T-cell (primary cell): Measurements from ENCODE around the gene AADAT. TPM values are rescaled to one million over a fixed set of nuclear protein-coding genes. Genes with fewer than 3 reads are reported as not detected.
A peak's percentile ranks its signal among the peaks of the same experiment; 100 is the strongest.

ENCODE experiments used
- ATAC-seq, 4 experiments: fragments of 200-7000 bp in 3 of 4; fragments of 150-1000 bp in 1 of 4; cut with Tn5 transposase; replicated peaks in 1 of 4; 1 replicate in 3 of 4; 2 replicates in 1 of 4; pipeline ENCODE4 v1.10.0; 2021; ENCODE audit warnings: moderate library complexity in 3 of 4, mild to moderate bottlenecking in 2 of 4, moderate number of reproducible peaks in 1 of 4
- CTCF ChIA-PET, 2 donors: fragments of 300-600 bp; sonication (Branson Sonifier 250); formaldehyde crosslinking; loops; one replicate each; lab custom pipeline; 2022; ENCODE audit warnings: antibody characterized with exemption in 2 of 2; lab: Charles Lee
- POLR2A ChIA-PET, 2 donors: fragments of 300-600 bp; sonication (Branson Sonifier 250); formaldehyde crosslinking; loops; one replicate each; lab custom pipeline; 2022; ENCODE audit warnings: antibody characterized with exemption in 2 of 2; lab: Charles Lee
- DNase-seq, 35 experiments: peaks; one replicate each; pipeline versions ENCODE4 v3.0.0 to v3.0.0-alpha.2; 2013 to 2023
- H3K27ac ChIP-seq: one replicate; pipeline ENCODE4 v1.5.1; 2013; ENCODE audit warnings: low read length
- H3K27me3 ChIP-seq, 2 experiments: replicated peaks in 1 of 2; 1 replicate in 1 of 2; 2 replicates in 1 of 2; pipeline versions ENCODE4 v1.6.1 to v1.7.0; 2013; ENCODE audit warnings: low read length in 1 of 2, mixed read lengths in 1 of 2; ENCODE audit not compliant: control insufficient read depth in 2 of 2, insufficient read depth in 2 of 2; ENCODE audit errors: extremely low read depth in 1 of 2
- H3K36me3 ChIP-seq, 2 donors: 1 replicate in 1 of 2; 2 replicates in 1 of 2; pipeline versions ENCODE4 v1.6.1 to v1.7.0; 2013; ENCODE audit warnings: low read length in 1 of 2; ENCODE audit not compliant: control insufficient read depth in 2 of 2, insufficient read depth in 1 of 2; ENCODE audit errors: extremely low read depth in 1 of 2
- H3K4me1 ChIP-seq, 2 experiments: 1 replicate in 1 of 2; 2 replicates in 1 of 2; pipeline versions ENCODE4 v1.6.1 to v1.7.0; 2013; ENCODE audit warnings: low read length in 2 of 2, mixed read lengths in 1 of 2; ENCODE audit not compliant: insufficient read depth in 2 of 2, control insufficient read depth in 1 of 2; ENCODE audit errors: extremely low read depth in 1 of 2
- H3K4me3 ChIP-seq, 2 donors: 1 replicate in 1 of 2; 2 replicates in 1 of 2; pipeline versions ENCODE4 v1.5.1 to v1.7.0; 2013; ENCODE audit warnings: mild to moderate bottlenecking in 2 of 2, low read length in 1 of 2, moderate library complexity in 1 of 2; ENCODE audit not compliant: control insufficient read depth in 1 of 2; ENCODE audit errors: extremely low read depth in 1 of 2
- H3K9me3 ChIP-seq: 2 replicates; pipeline ENCODE4 v1.7.0; 2013
- H3K27ac Mint-ChIP-seq, 2 donors: one replicate each; pipeline ENCODE4 v1.8.0; 2020 to 2021; ENCODE audit warnings: mild to moderate bottlenecking in 2 of 2, mixed read lengths in 2 of 2
- H3K27me3 Mint-ChIP-seq, 2 donors: one replicate each; pipeline ENCODE4 v1.8.0; 2021 to 2022; ENCODE audit warnings: mixed read lengths in 2 of 2
- H3K36me3 Mint-ChIP-seq: one replicate; pipeline ENCODE4 v1.8.0; 2021; ENCODE audit warnings: mixed read lengths
- H3K4me1 Mint-ChIP-seq, 3 donors: one replicate each; pipeline ENCODE4 v1.8.0; 2020 to 2022; ENCODE audit warnings: mixed read lengths in 3 of 3, mild to moderate bottlenecking in 1 of 3
- H3K4me3 Mint-ChIP-seq, 3 donors: one replicate each; pipeline ENCODE4 v1.8.0; 2020 to 2022; ENCODE audit warnings: mild to moderate bottlenecking in 3 of 3, mixed read lengths in 3 of 3, moderate library complexity in 3 of 3
- H3K9me3 Mint-ChIP-seq, 3 donors: one replicate each; pipeline ENCODE4 v1.8.0; 2020 to 2022; ENCODE audit warnings: mixed read lengths in 3 of 3
- WGBS: methylation state at CpG from one replicate; pipeline ENCODE4 v1.1.5; 2013; ENCODE audit warnings: missing lambda C conversion rate; ENCODE audit not compliant: insufficient coverage; 5-methylcytosine and 5-hydroxymethylcytosine counted together
- total RNA-seq, 35 experiments: library from RNA in 6 of 35; stranded (reverse) in 6 of 35; fragments of 120-200 nt in 1 of 35; gene quantifications; one replicate each; pipeline versions ENCODE4 v1.2.1 to v1.2.4 and lab custom pipeline; 2013 to 2026

Gene AADAT
- total RNA-seq, 5 donors from 2014 or later (not counting 1 experiment from before 2014, with no cell fraction given) = not detected

DNA sequence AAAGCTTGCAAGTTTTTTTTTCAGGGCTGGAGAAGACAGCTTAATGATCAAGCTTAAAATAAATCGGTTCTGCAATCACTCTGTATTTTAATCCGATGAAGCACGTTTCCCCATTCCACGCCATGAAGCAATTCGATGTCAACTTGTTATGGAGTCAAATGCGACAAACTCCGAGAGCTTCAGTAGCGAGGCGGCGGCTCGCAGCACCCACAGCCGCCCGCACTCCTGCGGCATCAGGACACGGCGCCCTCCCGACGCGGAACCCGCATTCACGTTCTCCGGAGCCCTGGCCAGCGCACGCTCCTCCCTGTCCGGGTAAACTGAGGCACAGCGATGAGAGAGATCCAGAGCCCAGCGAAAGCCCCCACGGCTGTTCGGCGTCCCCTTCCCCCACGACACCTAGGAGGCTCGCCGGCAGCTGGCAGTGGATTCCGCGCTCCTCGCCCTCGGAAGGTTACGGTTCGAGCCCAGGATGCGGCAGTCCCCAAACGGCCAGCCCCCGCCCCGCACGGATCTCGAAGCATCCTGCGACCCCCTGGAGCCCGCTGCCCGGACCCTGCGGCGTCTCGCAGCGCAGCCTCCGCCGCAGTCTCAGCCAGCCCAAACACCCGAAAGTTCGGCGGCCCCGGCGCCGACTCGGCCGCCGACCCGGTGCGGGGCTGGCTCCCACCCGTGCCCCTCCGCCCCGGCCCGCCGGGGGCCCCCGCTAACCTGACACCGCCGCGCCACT lies 64.1 kb downstream of the AADAT start:
- Mint-ChIP-seq H3K27ac (peak overlapping the region in 1 of 2 donors; percentile 37), H3K27me3 (peaks cover 3 to 15% of the 10 kb centered on the region in 2 donors), H3K4me1 (peaks cover 12 to 17% (median 12%) of the 10 kb centered on the region in 3 donors), H3K4me3 (peak overlapping the region; percentile 82 to 91 (median 82)), H3K36me3 (no peaks in the 10 kb centered on the region), H3K9me3 (no peaks in the 10 kb centered on the region)
- Histone ChIP-seq H3K4me1 (peaks cover 4 to 15% of the 10 kb centered on the region in 2 experiments), H3K36me3 (no peaks in the 10 kb centered on the region), H3K4me3 (peak overlapping the region; percentile 51 to 67), H3K9me3 (no peaks in the 10 kb centered on the region), H3K27me3 (peaks cover 2 to 13% of the 10 kb centered on the region in 2 experiments), H3K27ac (no peak overlapping the region)
- ATAC-seq (peak in 1 of 4 experiments; percentile 0), DNase-seq (peak in 13 of 35 experiments; percentile 0 to 24 (median 5))
- 6% methylated on average over 74 of the region's 74 CpGs for WGBS
- ChIA-PET CTCF (interaction anchor here (0.7 to 1.2 kb wide), 4 partner anchors 213 to 413 kb away, joined by 3 to 4 read pairs (median 4); partner anchors contain the start of gene NEK1 (in 1 of the 2)), POLR2A (interaction anchor here in 1 of 2 donors (0.6 kb wide), 3 partner anchors 364 to 1015 kb away, joined by 3 to 6 read pairs (median 3); partner anchors contain the start of gene CBR4)

DNA sequence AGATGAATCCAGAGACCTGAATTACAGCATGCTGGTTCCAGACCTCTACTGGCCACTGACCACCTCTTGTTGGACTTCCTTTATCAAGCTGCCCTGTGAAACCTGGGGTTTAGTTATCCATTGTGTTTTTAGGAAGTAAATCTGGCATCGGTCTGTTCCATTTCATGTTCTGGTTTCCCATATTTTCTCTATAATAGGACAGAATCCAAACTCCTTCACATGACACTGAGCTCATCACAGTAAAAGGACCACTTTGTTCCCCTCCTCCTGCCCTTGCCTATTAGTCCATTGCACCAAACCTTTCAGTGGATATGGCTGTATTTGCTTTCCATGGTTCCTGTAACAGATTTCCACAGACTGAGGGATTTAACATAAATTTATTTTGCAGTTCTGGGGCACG lies 67.5 kb downstream of the AADAT start:
- H3K4me1 ChIP-seq = peaks cover 4 to 10% of the 10 kb centered on the region in 2 experiments
- ChIA-PET CTCF (interaction anchor here in 1 of 2 donors (0.7 kb wide), 1 partner anchor 409 kb away, joined by 3 read pairs; no protein-coding TSS in a partner anchor), POLR2A (no interaction called here)
- peaks cover 3 to 8% of the 10 kb centered on the region in 2 donors for H3K27me3 Mint-ChIP-seq
- no peak overlapping the region for H3K4me3 ChIP-seq
- no peaks in the 10 kb centered on the region for H3K36me3 Mint-ChIP-seq
- ATAC-seq = no peak
- H3K36me3 ChIP-seq = no peaks in the 10 kb centered on the region
- no peak overlapping the region for H3K27ac Mint-ChIP-seq
- peaks cover 0 to 5% of the 10 kb centered on the region in 2 experiments for H3K27me3 ChIP-seq
- no peaks in the 10 kb centered on the region for H3K9me3 ChIP-seq
- 100% methylated on average over 1 of the region's 2 CpGs for WGBS
- H3K9me3 Mint-ChIP-seq = no peaks in the 10 kb centered on the region
- DNase-seq = no peak
- H3K27ac ChIP-seq = no peak overlapping the region
- no peak overlapping the region for H3K4me3 Mint-ChIP-seq
- peaks cover 1 to 9% (median 5%) of the 10 kb centered on the region in 3 donors for H3K4me1 Mint-ChIP-seq

DNA sequence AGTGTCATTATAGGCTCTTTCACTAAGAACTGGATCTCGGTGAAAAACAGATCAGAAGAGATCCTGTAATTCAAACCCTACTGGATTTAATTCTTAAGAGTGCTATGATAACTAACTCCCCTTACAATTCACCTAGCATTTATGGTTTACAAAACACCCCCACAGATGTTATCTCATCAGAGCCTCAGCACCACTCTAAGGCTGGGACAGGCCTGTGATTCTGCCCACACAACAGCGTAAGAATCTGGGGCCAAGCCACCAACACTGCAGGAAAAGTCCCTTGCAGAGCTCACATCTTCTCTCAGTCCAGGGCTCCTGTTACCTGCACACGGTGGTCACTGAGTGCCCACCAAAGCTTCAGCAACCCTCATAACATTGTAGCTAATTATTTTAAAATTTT lies 72.5 kb downstream of the AADAT start:
- H3K4me3 Mint-ChIP-seq = no peak overlapping the region
- H3K4me3 ChIP-seq = no peak overlapping the region
- H3K9me3 ChIP-seq = no peaks in the 10 kb centered on the region
- H3K4me1 Mint-ChIP-seq = no peaks in the 10 kb centered on the region
- H3K36me3 Mint-ChIP-seq = no peaks in the 10 kb centered on the region
- no peaks in the 10 kb centered on the region for H3K36me3 ChIP-seq
- no peaks in the 10 kb centered on the region for H3K4me1 ChIP-seq
- H3K27me3 ChIP-seq = peaks cover 0 to 4% of the 10 kb centered on the region in 2 experiments
- no peak for DNase-seq
- no peak for ATAC-seq
- no peak overlapping the region for H3K27ac Mint-ChIP-seq
- POLR2A ChIA-PET = no interaction called here
- peaks cover 3 to 4% of the 10 kb centered on the region in 2 donors for H3K27me3 Mint-ChIP-seq
- WGBS = 75% methylated on average over 1 of the region's 3 CpGs
- no peaks in the 10 kb centered on the region for H3K9me3 Mint-ChIP-seq
- H3K27ac ChIP-seq = no peak overlapping the region
- CTCF ChIA-PET = interaction anchor here in 1 of 2 donors (0.7 kb wide), 1 partner anchor 433 kb away, joined by 3 read pairs; no protein-coding TSS in a partner anchor

DNA sequence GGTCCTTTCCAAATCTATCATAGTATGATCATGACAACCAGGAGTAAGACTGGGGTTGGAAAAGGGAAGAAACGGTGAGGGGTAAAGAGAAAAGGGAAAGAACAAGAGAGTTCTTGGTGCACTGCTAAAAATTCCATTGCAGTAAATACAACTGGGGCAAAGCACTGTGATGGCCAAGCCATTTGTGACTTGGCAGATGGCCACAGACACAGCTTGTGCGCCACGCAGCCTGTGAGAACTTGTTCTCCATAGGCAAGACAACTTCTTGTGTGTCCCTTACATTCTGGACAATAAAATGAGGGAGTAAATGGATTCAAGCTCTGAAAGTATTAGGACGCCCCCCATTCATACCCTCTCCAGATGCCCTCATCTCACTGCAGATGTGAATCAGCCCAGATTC lies 74.5 kb downstream of the AADAT start:
- no peaks in the 10 kb centered on the region for H3K4me1 Mint-ChIP-seq
- ATAC-seq = no peak
- peaks cover 0 to 4% (median 0%) of the 10 kb centered on the region in 3 donors for H3K9me3 Mint-ChIP-seq
- Histone ChIP-seq H3K36me3 (no peaks in the 10 kb centered on the region), H3K4me3 (no peak overlapping the region), H3K4me1 (no peaks in the 10 kb centered on the region), H3K27me3 (peaks cover 0 to 4% of the 10 kb centered on the region in 2 experiments), H3K27ac (no peak overlapping the region), H3K9me3 (no peaks in the 10 kb centered on the region)
- ChIA-PET CTCF (interaction anchor here in 1 of 2 donors (0.5 kb wide), 1 partner anchor 1947 kb away, joined by 3 read pairs; no protein-coding TSS in a partner anchor), POLR2A (no interaction called here)
- DNase-seq = no peak
- WGBS = 80% methylated on average over 1 of the region's 4 CpGs
- H3K36me3 Mint-ChIP-seq = no peaks in the 10 kb centered on the region
- no peak overlapping the region for H3K4me3 Mint-ChIP-seq
- peaks cover 2 to 4% of the 10 kb centered on the region in 2 donors for H3K27me3 Mint-ChIP-seq
- H3K27ac Mint-ChIP-seq = no peak overlapping the region

DNA sequence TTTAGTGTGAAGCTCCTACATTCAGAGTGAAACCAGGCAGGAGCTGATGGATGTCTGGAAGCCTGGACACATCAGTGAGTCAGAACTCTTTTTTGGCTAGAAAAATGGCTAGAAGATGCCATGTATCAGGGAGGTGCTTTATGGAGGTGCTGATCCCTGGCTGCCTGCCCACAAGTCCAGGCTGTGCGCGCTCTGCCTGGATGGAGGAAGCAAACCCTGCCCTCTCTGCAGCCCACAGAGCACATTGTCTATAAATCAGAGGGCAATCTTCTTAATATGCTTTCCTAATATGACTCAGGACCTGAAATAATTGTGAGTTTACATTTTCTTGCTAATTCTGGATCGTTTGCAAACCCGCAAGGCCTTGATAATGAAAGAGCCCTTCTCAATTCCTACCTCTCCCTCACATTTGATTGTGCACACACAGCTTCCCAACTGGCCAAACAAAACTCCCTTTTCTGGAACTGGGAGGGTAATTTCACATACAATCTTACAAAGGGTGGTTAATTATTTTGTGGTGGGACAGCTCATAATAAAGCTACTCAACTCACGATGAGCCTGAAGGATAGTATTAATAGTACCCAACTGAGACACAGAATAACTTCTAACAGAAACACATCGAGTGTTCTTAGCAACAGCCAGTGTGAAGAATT lies 75.3 kb downstream of the AADAT start:
- Mint-ChIP-seq H3K4me1 (no peaks in the 10 kb centered on the region), H3K4me3 (no peak overlapping the region), H3K36me3 (no peaks in the 10 kb centered on the region), H3K9me3 (peaks cover 0 to 4% (median 0%) of the 10 kb centered on the region in 3 donors), H3K27me3 (peaks cover 0 to 3% of the 10 kb centered on the region in 2 donors), H3K27ac (no peak overlapping the region)
- H3K4me1 ChIP-seq = no peaks in the 10 kb centered on the region
- no peak overlapping the region for H3K27ac ChIP-seq
- no peak overlapping the region for H3K4me3 ChIP-seq
- peaks cover 0 to 4% of the 10 kb centered on the region in 2 experiments for H3K27me3 ChIP-seq
- no peaks in the 10 kb centered on the region for H3K36me3 ChIP-seq
- CTCF ChIA-PET = interaction anchor here in 1 of 2 donors (0.5 kb wide), 1 partner anchor 1948 kb away, joined by 3 read pairs; no protein-coding TSS in a partner anchor
- WGBS = no CpG with 5 or more reads among the region's 6 CpGs
- ATAC-seq (no peak), DNase-seq (no peak)
- H3K9me3 ChIP-seq = no peaks in the 10 kb centered on the region
- POLR2A ChIA-PET = no interaction called here

DNA sequence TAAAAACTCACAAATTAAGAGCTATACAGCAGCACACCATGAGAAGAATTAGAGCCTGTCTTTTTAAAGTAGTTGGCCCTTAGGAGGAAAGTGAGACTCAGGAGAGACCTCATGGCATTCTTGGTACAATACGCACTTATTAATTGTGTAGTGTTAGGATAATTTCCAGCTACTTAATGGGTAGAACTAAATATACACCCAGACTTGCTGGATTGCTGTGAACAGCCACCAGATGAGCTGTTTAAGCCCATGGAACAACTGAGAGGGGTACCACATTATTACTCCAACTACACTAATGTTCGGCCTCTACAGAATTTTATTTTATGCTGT lies 77.2 kb downstream of the AADAT start:
- H3K9me3 ChIP-seq = no peaks in the 10 kb centered on the region
- no peaks in the 10 kb centered on the region for H3K36me3 ChIP-seq
- no peaks in the 10 kb centered on the region for H3K36me3 Mint-ChIP-seq
- peaks cover 0 to 4% of the 10 kb centered on the region in 2 experiments for H3K27me3 ChIP-seq
- no peak overlapping the region for H3K27ac ChIP-seq
- no peak overlapping the region for H3K4me3 Mint-ChIP-seq
- H3K4me1 Mint-ChIP-seq = peaks cover 6 to 10% (median 9%) of the 10 kb centered on the region in 3 donors
- H3K27me3 Mint-ChIP-seq = peaks cover 3% of the 10 kb centered on the region in 2 donors
- H3K4me1 ChIP-seq = no peaks in the 10 kb centered on the region
- WGBS = no CpG with 5 or more reads among the region's 2 CpGs
- H3K4me3 ChIP-seq = no peak overlapping the region
- H3K27ac Mint-ChIP-seq = no peak overlapping the region
- peaks cover 0 to 4% (median 0%) of the 10 kb centered on the region in 3 donors for H3K9me3 Mint-ChIP-seq
- CTCF ChIA-PET = no interaction called here
- DNase-seq = no peak
- POLR2A ChIA-PET = no interaction called here
- no peak for ATAC-seq
